Spleen (tissue), 7 donors: Measurements from ENCODE around the gene ABCF1.

Experiments
- POLR2A ChIP-seq, 3 donors: fragments of 450-650 bp; IDR thresholded peaks; one replicate each; pipeline ENCODE4 v1.5.1; 2017; ENCODE audit warnings: antibody characterized with exemption in 3 of 3, mild to moderate bottlenecking in 1 of 3
- POLR2AphosphoS5 ChIP-seq, 3 donors: sonication (generic); formaldehyde crosslinking; IDR thresholded peaks; one replicate each; pipeline ENCODE4 v1.5.1; 2017; ENCODE audit warnings: antibody characterized with exemption in 3 of 3
- TF ChIP-seq, protein P1 (sequence below), 11 experiments: fragments of 200-600 bp in 7 of 11; fragments of 450-650 bp in 4 of 11; sonication (generic) in 4 of 11; IDR thresholded peaks in 8 of 11; conservative IDR thresholded peaks in 3 of 11; 1 replicate in 7 of 11; 2 replicates in 4 of 11; pipeline versions ENCODE4 v1.4.0 to v1.8.0; 2016 to 2021; ENCODE audit warnings: antibody characterized with exemption in 11 of 11, inconsistent platforms in 4 of 11, mild to moderate bottlenecking in 1 of 11
- donor health status: DM: no; HTN: no; CAD: no; lungs with moderate emphysema.
- donor health status: DM: no; HTN: no; CAD: no.
- donor health status: DM: no; HTN: no; CAD: no.

GRCh38 chr6:30547454-30547853 lies 23.8 kb upstream of the ABCF1 start:
- no peak for TF ChIP-seq POLR2A (IDR thresholded peaks at IDR 0.05)
- TF ChIP-seq POLR2AphosphoS5 (IDR thresholded peaks at IDR 0.05), result no peak
- TF ChIP-seq, protein P1, sequence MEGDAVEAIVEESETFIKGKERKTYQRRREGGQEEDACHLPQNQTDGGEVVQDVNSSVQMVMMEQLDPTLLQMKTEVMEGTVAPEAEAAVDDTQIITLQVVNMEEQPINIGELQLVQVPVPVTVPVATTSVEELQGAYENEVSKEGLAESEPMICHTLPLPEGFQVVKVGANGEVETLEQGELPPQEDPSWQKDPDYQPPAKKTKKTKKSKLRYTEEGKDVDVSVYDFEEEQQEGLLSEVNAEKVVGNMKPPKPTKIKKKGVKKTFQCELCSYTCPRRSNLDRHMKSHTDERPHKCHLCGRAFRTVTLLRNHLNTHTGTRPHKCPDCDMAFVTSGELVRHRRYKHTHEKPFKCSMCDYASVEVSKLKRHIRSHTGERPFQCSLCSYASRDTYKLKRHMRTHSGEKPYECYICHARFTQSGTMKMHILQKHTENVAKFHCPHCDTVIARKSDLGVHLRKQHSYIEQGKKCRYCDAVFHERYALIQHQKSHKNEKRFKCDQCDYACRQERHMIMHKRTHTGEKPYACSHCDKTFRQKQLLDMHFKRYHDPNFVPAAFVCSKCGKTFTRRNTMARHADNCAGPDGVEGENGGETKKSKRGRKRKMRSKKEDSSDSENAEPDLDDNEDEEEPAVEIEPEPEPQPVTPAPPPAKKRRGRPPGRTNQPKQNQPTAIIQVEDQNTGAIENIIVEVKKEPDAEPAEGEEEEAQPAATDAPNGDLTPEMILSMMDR (IDR thresholded peaks at IDR 0.05 in 8 of 11, conservative IDR thresholded peaks at IDR 0.05 in 3 of 11), result no peak
